ENCODE measurements around the gene MAPK8.

The MAPK8 gene

GRCh38 chr10:48335788-48336187, 29.3 kb downstream of the MAPK8 start:
- no peaks in the 10 kb centered on the region for H3K4me1 ChIP-seq (ENCODE audit: low read length)
- no peaks in the 10 kb centered on the region for H3K9me3 ChIP-seq (replicated peaks; ENCODE audit: insufficient read depth, low read length)
- H3F3A ChIP-seq (ENCODE audit: insufficient read depth, low read length) = no peaks in the 10 kb centered on the region
- no peak for DNase-seq
- no peak for TF ChIP-seq EZH2phosphoT487 (IDR thresholded peaks at IDR 0.05; ENCODE audit: low read length)
- TF ChIP-seq CTCF (IDR thresholded peaks at IDR 0.05; ENCODE audit: low read length) = no peak
- TF ChIP-seq EZH2 (optimal IDR thresholded peaks at IDR 0.05; ENCODE audit: low read depth, low read length) = no peak
- no peak overlapping the region for H3K4me2 ChIP-seq (ENCODE audit: low read depth, low read length)
- no peaks in the 10 kb centered on the region for H3K79me2 ChIP-seq (ENCODE audit: low read length)
- no peaks in the 10 kb centered on the region for H3K36me3 ChIP-seq (replicated peaks; ENCODE audit: insufficient read depth, low read length)
- H3K27ac ChIP-seq (ENCODE audit: low read length) = no peak overlapping the region
- no peak overlapping the region for H3K9ac ChIP-seq (ENCODE audit: low read length)
- H3K9me2 ChIP-seq (replicated peaks; ENCODE audit: insufficient read depth, low read length) = no peaks in the 10 kb centered on the region; the same call in 1 of the 2 replicates
- no peak overlapping the region for H3K4me3 ChIP-seq (ENCODE audit: low read length)
- H4K20me1 ChIP-seq (ENCODE audit: insufficient read depth, low read length) = no peaks in the 10 kb centered on the region
- H2AFZ ChIP-seq (ENCODE audit: low read length) = no peak overlapping the region
- no peaks in the 10 kb centered on the region for H3K27me3 ChIP-seq (replicated peaks; ENCODE audit: insufficient read depth, low read length)

- H3K27ac ChIP-seq (ENCODE audit: low read length) = no peak overlapping the region
Observed at GRCh38 chr10:48336978-48337599, 30.6 kb downstream of the MAPK8 start.

GRCh38 chr10:48340734-48341133, 34.3 kb downstream of the MAPK8 start:
- Histone ChIP-seq H3K4me1 (ENCODE audit: low read length) (peaks cover 25% of the 10 kb centered on the region), H2AFZ (ENCODE audit: low read length) (no peak overlapping the region), H3K36me3 (replicated peaks; ENCODE audit: insufficient read depth, low read length) (no peaks in the 10 kb centered on the region), H3F3A (ENCODE audit: insufficient read depth, low read length) (peaks cover 14% of the 10 kb centered on the region), H3K9ac (ENCODE audit: low read length) (no peak overlapping the region), H3K79me2 (ENCODE audit: low read length) (peaks cover 7% of the 10 kb centered on the region; the same call in 1 of the 2 replicates), H3K9me2 (replicated peaks; ENCODE audit: insufficient read depth, low read length) (no peaks in the 10 kb centered on the region; the same call in 1 of the 2 replicates), H3K4me2 (ENCODE audit: low read depth, low read length) (no peak overlapping the region), H4K20me1 (ENCODE audit: insufficient read depth, low read length) (no peaks in the 10 kb centered on the region), H3K27me3 (replicated peaks; ENCODE audit: insufficient read depth, low read length) (no peaks in the 10 kb centered on the region), H3K9me3 (replicated peaks; ENCODE audit: insufficient read depth, low read length) (no peaks in the 10 kb centered on the region), H3K27ac (ENCODE audit: low read length) (no peak overlapping the region), H3K4me3 (ENCODE audit: low read length) (no peak overlapping the region)
- DNase-seq = no peak
- TF ChIP-seq EZH2 (optimal IDR thresholded peaks at IDR 0.05; ENCODE audit: low read depth, low read length) (no peak), CTCF (IDR thresholded peaks at IDR 0.05; ENCODE audit: low read length) (no peak), EZH2phosphoT487 (IDR thresholded peaks at IDR 0.05; ENCODE audit: low read length) (no peak)

More at GRCh38 chr10:48336978-48337599, 30.6 kb downstream of the MAPK8 start:
- Histone ChIP-seq H2AFZ (ENCODE audit: low read length) (no peak overlapping the region), H4K20me1 (ENCODE audit: insufficient read depth, low read length) (no peaks in the 10 kb centered on the region), H3K9me3 (replicated peaks; ENCODE audit: insufficient read depth, low read length) (no peaks in the 10 kb centered on the region), H3F3A (ENCODE audit: insufficient read depth, low read length) (no peaks in the 10 kb centered on the region), H3K9ac (ENCODE audit: low read length) (no peak overlapping the region), H3K4me1 (ENCODE audit: low read length) (no peaks in the 10 kb centered on the region), H3K4me3 (ENCODE audit: low read length) (no peak overlapping the region), H3K36me3 (replicated peaks; ENCODE audit: insufficient read depth, low read length) (no peaks in the 10 kb centered on the region), H3K4me2 (ENCODE audit: low read depth, low read length) (no peak overlapping the region), H3K79me2 (ENCODE audit: low read length) (no peaks in the 10 kb centered on the region), H3K27me3 (replicated peaks; ENCODE audit: insufficient read depth, low read length) (no peaks in the 10 kb centered on the region), H3K9me2 (replicated peaks; ENCODE audit: insufficient read depth, low read length) (no peaks in the 10 kb centered on the region; the same call in 1 of the 2 replicates)
- DNase-seq = no peak
- TF ChIP-seq EZH2 (optimal IDR thresholded peaks at IDR 0.05; ENCODE audit: low read depth, low read length) (no peak), EZH2phosphoT487 (IDR thresholded peaks at IDR 0.05; ENCODE audit: low read length) (no peak), CTCF (IDR thresholded peaks at IDR 0.05; ENCODE audit: low read length) (no peak)

Measured in MM.1S (cell line).